ENCODE measurements around the gene GPHN.

DNA sequence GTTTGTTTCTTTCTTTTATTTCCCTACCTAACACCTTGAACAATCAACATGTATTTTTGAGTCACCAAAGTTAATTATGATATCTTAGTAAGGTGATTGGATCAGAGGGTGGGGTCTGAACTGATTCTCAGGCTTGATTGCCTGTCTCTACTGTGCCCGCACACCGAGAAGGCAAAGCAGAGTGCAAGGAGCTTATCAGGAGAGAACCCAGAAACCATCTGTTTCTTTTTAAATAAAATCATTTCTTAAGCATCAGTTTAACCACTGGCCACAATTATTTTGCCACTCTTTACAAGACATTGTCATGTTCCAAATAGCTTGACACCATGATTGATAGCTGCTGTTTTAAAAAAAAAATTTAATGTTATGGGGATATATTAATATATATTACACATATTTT is 684.4 kb downstream of the GPHN start:
- TF ChIP-seq CTCF (IDR thresholded peaks at IDR 0.05) (no peak), POLR2A (IDR thresholded peaks at IDR 0.05) (no peak)
